ENCODE results near the gene CFAP53. TPM values are rescaled to one million over a fixed set of nuclear protein-coding genes. Genes with fewer than 3 reads are reported as not detected.
"Not testable (repeated sequence)": the region's sequence is repeated elsewhere in the genome, so short reads cannot be mapped to it uniquely, and the experiment has no call there.

CFAP53 gene
- total and polyA plus RNA-seq, 5 experiments from 2014 or later = 0.31 to 1.2 (median 0.86) TPM; not detected in 1

DNA sequence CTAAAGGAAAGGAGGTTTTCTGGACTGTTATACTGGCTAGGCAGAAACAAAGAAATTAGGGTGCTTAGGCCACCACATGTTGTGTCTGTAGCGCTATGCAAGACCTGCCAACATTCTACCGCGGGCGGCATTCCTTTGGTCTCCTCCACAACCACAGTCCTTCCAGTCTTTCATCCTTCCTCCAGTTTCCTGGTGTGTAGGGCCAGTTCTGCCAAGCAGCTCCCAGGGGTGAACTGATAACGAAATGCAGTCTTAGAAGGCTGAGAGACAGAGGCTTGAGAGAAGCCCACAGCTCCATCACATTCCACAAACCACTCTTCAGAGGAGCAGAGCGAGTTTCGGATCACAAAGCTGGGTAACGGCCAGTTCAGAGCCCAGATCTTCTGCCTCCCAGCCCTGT, 40.6 kb upstream of the CFAP53 start:
- POLR2A ChIA-PET = interaction anchor here (0.8 to 3.5 kb wide), 4 partner anchors 9 to 40 kb away, joined by 3 to 22 read pairs (median 9); partner anchors contain the start of genes CFAP53 and MBD1
- H3K27ac Mint-ChIP-seq = peak overlapping the region in 8 of 10 donors; percentile 13 to 94 (median 88)
- peaks cover 7 to 36% (median 16%) of the 10 kb centered on the region in 4 donors for H3K4me1 Mint-ChIP-seq
- no peak for DNase-seq
- ATAC-seq = no peak
- peaks cover 0 to 5% (median 3%) of the 10 kb centered on the region in 3 donors for H3K36me3 Mint-ChIP-seq
- peak overlapping the region; percentile 62 to 97 (median 92) for H3K4me3 Mint-ChIP-seq
- peaks cover 0 to 5% (median 3%) of the 10 kb centered on the region in 9 donors for H3K9me3 Mint-ChIP-seq
- H3K27me3 Mint-ChIP-seq = peaks cover 6 to 21% (median 11%) of the 10 kb centered on the region in 5 donors

DNA sequence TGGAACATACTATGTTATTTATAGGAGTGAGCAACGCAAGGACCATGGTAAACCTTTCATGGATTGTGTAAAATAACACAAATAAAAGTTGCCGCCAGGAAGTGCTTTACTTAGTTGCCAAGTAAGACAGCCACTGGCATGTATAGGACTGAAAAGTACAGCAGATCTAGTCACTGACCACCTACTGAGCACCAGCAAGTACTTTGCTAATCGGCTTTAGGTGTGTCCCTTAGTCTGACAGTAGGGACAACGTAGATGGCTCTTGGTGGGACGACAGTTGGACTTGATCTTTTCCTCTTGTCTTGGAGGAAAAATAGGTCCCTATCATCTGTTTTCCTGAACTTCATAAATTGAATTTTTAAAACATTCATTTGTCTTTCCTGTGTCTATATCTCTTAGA, 34.8 kb upstream of the CFAP53 start:
- Mint-ChIP-seq H3K9me3 (peaks cover 0 to 5% (median 3%) of the 10 kb centered on the region in 9 donors), H3K4me1 (peaks cover 3 to 17% (median 12%) of the 10 kb centered on the region in 4 donors), H3K27ac (no peak overlapping the region), H3K36me3 (peaks cover 0 to 5% (median 3%) of the 10 kb centered on the region in 3 donors), H3K4me3 (no peak overlapping the region), H3K27me3 (peaks cover 10 to 33% (median 20%) of the 10 kb centered on the region in 5 donors)
- POLR2A ChIA-PET = no interaction called here
- ATAC-seq (no peak), DNase-seq (no peak)

GRCh38 chr18:50299626-50300388, 33.5 kb upstream of the CFAP53 start:
- Mint-ChIP-seq H3K36me3 (no peaks in the 10 kb centered on the region), H3K9me3 (no peaks in the 10 kb centered on the region), H3K4me1 (peaks cover 3 to 17% (median 12%) of the 10 kb centered on the region in 4 donors), H3K4me3 (peak overlapping the region in 6 of 10 donors; percentile 18 to 58 (median 32)), H3K27me3 (peaks cover 7 to 35% (median 20%) of the 10 kb centered on the region in 5 donors), H3K27ac (no peak overlapping the region)
- ATAC-seq (no peak), DNase-seq (no peak)
- POLR2A ChIA-PET = interaction anchor here (1.0 kb wide), 1 partner anchor 11 kb away, joined by 3 read pairs; no protein-coding TSS in a partner anchor

GRCh38 chr18:50298443-50299284, 32.4 kb upstream of the CFAP53 start:
- H3K27ac Mint-ChIP-seq = no peak overlapping the region
- ATAC-seq = peak; percentile 26 to 53
- no peak for DNase-seq

GRCh38 chr18:50297621-50298442, 31.5 kb upstream of the CFAP53 start:
- peak; percentile 96 to 97 for ATAC-seq
- Mint-ChIP-seq H3K9me3 (no peaks in the 10 kb centered on the region), H3K36me3 (no peaks in the 10 kb centered on the region), H3K27me3 (peaks cover 1 to 22% (median 15%) of the 10 kb centered on the region in 5 donors), H3K4me1 (peaks cover 3 to 17% (median 12%) of the 10 kb centered on the region in 4 donors), H3K4me3 (peak overlapping the region; percentile 75 to 87 (median 83)), H3K27ac (peak overlapping the region in 6 of 10 donors; percentile 25 to 79 (median 51))
- DNase-seq = peak in 9 of 10 donors; percentile 41 to 85 (median 69)
- POLR2A ChIA-PET = interaction anchor here (0.7 to 2.2 kb wide), 3 partner anchors 8 to 16 kb away, joined by 3 to 13 read pairs (median 6); partner anchors contain the start of gene MBD1

More at GRCh38 chr18:50298443-50299284, 32.4 kb upstream of the CFAP53 start:
- Mint-ChIP-seq H3K4me1 (peaks cover 3 to 17% (median 12%) of the 10 kb centered on the region in 4 donors), H3K27me3 (peaks cover 7 to 26% (median 20%) of the 10 kb centered on the region in 5 donors), H3K4me3 (peak overlapping the region; percentile 75 to 87 (median 83)), H3K9me3 (no peaks in the 10 kb centered on the region), H3K36me3 (no peaks in the 10 kb centered on the region)
- POLR2A ChIA-PET = interaction anchor here (0.7 to 2.2 kb wide), 4 partner anchors 9 to 17 kb away, joined by 3 to 13 read pairs (median 4); partner anchors contain the start of gene MBD1

DNA sequence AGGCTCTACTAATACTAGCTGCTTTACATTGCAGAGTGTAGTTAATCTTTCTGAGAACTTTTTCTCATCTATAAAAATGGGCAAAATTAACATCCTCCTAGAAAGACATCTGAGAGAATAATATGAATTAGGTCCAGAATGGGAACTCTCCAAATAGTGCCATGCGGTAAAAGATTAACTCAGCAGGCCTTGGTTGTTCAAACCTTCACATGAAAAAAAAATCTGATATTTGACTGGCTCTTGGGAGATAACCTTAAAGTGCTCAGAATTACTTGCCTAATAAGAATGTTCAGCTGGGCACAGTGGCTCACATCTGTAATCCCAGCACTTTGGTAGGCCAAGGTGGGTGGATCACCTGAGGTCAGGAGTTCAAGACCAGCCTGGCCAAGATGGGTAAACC, 26.7 kb upstream of the CFAP53 start:
- Mint-ChIP-seq H3K4me1 (peaks cover 3 to 19% (median 10%) of the 10 kb centered on the region in 4 donors), H3K9me3 (no peaks in the 10 kb centered on the region), H3K27me3 (peaks cover 0 to 4% (median 1%) of the 10 kb centered on the region in 5 donors), H3K36me3 (no peaks in the 10 kb centered on the region), H3K27ac (no peak overlapping the region), H3K4me3 (no peak overlapping the region)
- no peak for ATAC-seq
- POLR2A ChIA-PET = no interaction called here
- no peak for DNase-seq

- peaks cover 15 to 30% (median 24%) of the 10 kb centered on the region in 4 donors for H3K4me1 Mint-ChIP-seq
- peak overlapping the region; percentile 31 to 93 (median 82) for H3K27ac Mint-ChIP-seq
- peaks cover 0 to 1% (median 0%) of the 10 kb centered on the region in 5 donors for H3K27me3 Mint-ChIP-seq
- POLR2A ChIA-PET = interaction anchor here (0.9 to 2.9 kb wide), 5 partner anchors 8 to 85 kb away, joined by 3 to 9 read pairs (median 3); partner anchors contain the start of genes MBD1 and SKA1
- peaks cover 0 to 20% (median 6%) of the 10 kb centered on the region in 3 donors for H3K36me3 Mint-ChIP-seq
- no peaks in the 10 kb centered on the region for H3K9me3 Mint-ChIP-seq
- ATAC-seq (no peak), DNase-seq (no peak)
- peak overlapping the region; percentile 47 to 79 (median 70) for H3K4me3 Mint-ChIP-seq
Observed at GRCh38 chr18:50289108-50289443, 22.8 kb upstream of the CFAP53 start.

- H3K27ac Mint-ChIP-seq = peak overlapping the region; percentile 95 to 100 (median 99)
- ATAC-seq, H3K9me3 Mint-ChIP-seq, H3K27me3 Mint-ChIP-seq, DNase-seq: not testable (repeated sequence)
- peaks cover 0 to 25% (median 11%) of the 10 kb centered on the region in 3 donors for H3K36me3 Mint-ChIP-seq
- peak overlapping the region; percentile 85 to 100 (median 99) for H3K4me3 Mint-ChIP-seq
- POLR2A ChIA-PET = interaction anchor here (0.9 to 2.9 kb wide), 4 partner anchors 7 to 86 kb away, joined by 3 to 9 read pairs (median 3); partner anchors contain the start of genes MBD1 and SKA1
- peaks cover 15 to 33% (median 24%) of the 10 kb centered on the region in 4 donors for H3K4me1 Mint-ChIP-seq
Observed at GRCh38 chr18:50288348-50289107, 22.2 kb upstream of the CFAP53 start.

DNA sequence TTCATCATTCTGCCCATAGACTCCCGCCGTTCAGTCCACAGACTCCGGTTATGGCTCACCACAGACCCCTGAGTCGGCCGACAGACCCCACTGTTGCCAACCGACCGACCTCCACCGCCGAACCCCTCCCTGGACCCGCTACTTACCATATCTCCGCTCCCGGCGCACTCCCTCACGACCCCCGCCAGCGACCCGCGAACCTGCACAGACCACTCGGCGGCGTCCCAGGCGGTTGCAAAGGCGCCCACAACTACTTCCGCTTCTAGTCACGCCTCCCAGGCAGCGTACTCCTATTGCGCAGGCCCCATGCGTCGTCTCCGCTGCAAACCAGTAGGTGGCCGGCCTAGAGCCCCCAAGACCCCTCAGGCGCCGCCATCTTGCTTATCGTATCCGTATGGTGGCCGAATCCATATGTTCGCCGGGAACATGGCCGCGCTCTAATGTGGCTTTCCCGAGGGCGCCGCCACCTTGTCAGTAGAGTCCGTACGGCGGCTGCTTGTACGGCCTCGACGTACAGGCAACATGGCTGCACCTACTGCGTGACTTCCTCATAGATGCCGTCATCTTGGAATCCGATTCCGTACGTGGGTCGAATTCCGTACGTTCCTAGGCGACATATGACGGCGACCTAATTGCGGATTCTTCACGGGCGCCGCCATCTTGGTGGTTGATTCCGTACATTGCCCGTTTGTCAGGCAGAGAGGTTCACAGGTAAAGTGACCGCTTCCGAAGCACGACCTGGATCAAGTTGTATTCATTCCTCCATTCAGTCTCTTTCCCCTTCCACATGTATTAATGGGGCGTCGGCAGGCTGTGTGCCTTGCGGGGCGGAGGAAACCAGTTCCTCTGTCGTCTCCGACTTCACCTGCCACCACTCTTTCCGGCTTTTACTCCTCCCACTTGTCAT, 21.4 kb upstream of the CFAP53 start, which contains the start of gene CXXC1:
Gene CXXC1, minus strand, starts transcription at position 252 of the 907 bp plus-strand sequence. Its CDS starts 103 bp downstream, at position 149.
- H3K27ac Mint-ChIP-seq = peak within 1 kb of the TSS; percentile 95 to 100 (median 99)
- H3K27me3 Mint-ChIP-seq = peaks cover 0 to 1% (median 0%) of the 10 kb centered on the region in 5 donors
- DNase-seq (peak; percentile 90 to 99 (median 98)), ATAC-seq (peak; percentile 90 to 91)
- peak within 1 kb of the TSS; percentile 85 to 100 (median 99) for H3K4me3 Mint-ChIP-seq
- H3K4me1 Mint-ChIP-seq = peaks cover 19 to 40% (median 28%) of the 10 kb centered on the region in 4 donors
- POLR2A ChIA-PET = interaction anchor here (1.0 kb wide), 1 partner anchor 12 kb away, joined by 3 read pairs; no protein-coding TSS in a partner anchor
- H3K9me3 Mint-ChIP-seq = no peaks in the 10 kb centered on the region
- peaks cover 0 to 34% (median 18%) of the 10 kb centered on the region in 3 donors for H3K36me3 Mint-ChIP-seq

DNA sequence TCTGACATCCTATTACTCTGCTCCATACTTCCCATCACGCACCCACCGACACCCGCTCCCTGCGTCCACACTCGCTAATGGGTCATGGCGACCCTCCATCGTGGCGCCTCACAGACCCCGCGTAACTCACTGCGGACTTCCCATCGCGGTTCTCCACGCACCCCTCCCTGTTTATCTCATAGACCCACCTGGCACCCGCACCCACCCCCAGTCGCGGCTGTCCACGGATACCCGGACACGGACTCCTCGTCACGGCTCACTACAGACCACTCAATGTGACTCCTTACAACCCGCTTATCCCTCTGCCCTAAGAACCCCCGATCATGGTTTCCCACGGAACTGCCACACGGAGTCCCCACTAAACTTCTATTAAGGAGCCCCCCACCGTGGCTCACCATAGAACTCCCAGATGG, 20.7 kb upstream of the CFAP53 start:
- Mint-ChIP-seq H3K4me1 (peaks cover 20 to 44% (median 31%) of the 10 kb centered on the region in 4 donors), H3K4me3 (peak overlapping the region; percentile 85 to 100 (median 99)), H3K27ac (peak overlapping the region; percentile 95 to 100 (median 99)), H3K9me3 (no peaks in the 10 kb centered on the region), H3K27me3 (no peaks in the 10 kb centered on the region), H3K36me3 (peaks cover 0 to 34% (median 20%) of the 10 kb centered on the region in 3 donors)
- ATAC-seq (no peak), DNase-seq (no peak)
- POLR2A ChIA-PET = no interaction called here

All from naive thymus-derived CD8-positive, alpha-beta T cell (primary cell).